Measurements from ENCODE around the gene SNHG17. TPM values are rescaled to one million over a fixed set of nuclear protein-coding genes. Genes with fewer than 3 reads are reported as not detected.
"Not testable (repeated sequence)": the region's sequence is repeated elsewhere in the genome, so short reads cannot be mapped to it uniquely, and the experiment has no call there.

The SNHG17 gene
- total RNA-seq, 4 donors from 2014 or later, result 15.8 to 191 (median 43.7) TPM

- Histone ChIP-seq H3K36me3 (peaks cover 0 to 34% (median 16%) of the 10 kb centered on the region in 4 donors), H3K4me3 (peak overlapping the region; percentile 32 to 67 (median 64)), H3K27ac (peak overlapping the region; percentile 82 to 88 (median 84)), H3K9me3 (no peaks in the 10 kb centered on the region), H3K4me1 (peaks cover 5 to 16% (median 11%) of the 10 kb centered on the region in 4 donors), H3K27me3 (no peaks in the 10 kb centered on the region)
- TF ChIP-seq CTCF (IDR thresholded peaks at IDR 0.05), result no peak
- no peak for TF ChIP-seq EP300 (IDR thresholded peaks at IDR 0.05; ENCODE audit: low read depth)
- no peak for TF ChIP-seq POLR2A (IDR thresholded peaks at IDR 0.05)
- no peak for TF ChIP-seq POLR2AphosphoS5 (IDR thresholded peaks at IDR 0.05)
- intact Hi-C loops (cut with DNase I; ENCODE audit: low total_unique reads), result no loop called here
- 1% methylated on average over 16 of the region's 16 CpGs; no CpG with 5 or more reads in 1 of the 2 donors for WGBS, 2 donors (ENCODE audit: low coverage in 1 of 2)
- DNase-seq, result no peak
- in situ Hi-C loops (cut with MboI; ENCODE audit: low pct_ligation_motif_present in 1 of 4, low pct_unique_long_range_greater_than_20kb in 1 of 4, low sequenced_read_pairs in 3 of 4), result no loop called here
Measured at GRCh38 chr20:38434301-38434741, 807 bp downstream of the SNHG17 start.

DNA sequence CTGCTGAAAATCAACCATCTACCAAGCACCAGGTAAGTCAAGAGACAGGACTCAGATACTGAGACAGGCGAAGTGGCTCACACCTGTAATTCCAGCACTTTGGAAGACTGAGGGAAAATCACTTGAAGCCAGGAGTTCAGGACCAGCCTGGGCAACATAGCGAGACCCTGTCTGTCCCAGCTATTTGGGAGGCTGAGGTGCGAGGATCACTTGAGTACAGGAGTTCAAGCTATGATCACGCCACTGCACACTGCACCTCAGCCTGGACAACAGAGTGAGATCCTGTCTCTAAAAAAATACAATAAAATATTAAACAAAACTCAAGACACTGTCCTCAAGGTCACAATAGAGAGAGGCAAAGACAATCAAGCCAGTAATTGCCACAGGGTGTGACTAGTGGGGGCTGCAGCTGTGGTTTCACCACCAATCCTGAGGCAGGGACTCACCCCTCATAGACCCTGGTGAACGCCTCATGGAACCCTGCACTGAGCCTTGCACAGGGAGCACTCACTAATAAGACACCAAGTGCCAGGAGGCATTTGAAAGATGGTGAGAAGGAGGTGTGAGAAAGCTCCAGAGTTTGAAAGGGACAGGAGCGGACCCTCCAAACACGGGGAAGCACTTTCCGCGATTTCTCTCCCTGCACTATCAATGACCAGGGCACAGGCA lies 1.7 kb downstream of the SNHG17 start:
- intact Hi-C loops (cut with DNase I; ENCODE audit: low total_unique reads), result no loop called here
- peaks cover 5 to 16% (median 11%) of the 10 kb centered on the region in 4 donors for H3K4me1 ChIP-seq
- DNase-seq, result no peak
- 63 to 80% methylated on average over 2 to 9 of the region's 9 CpGs for WGBS, 2 donors (ENCODE audit: low coverage in 1 of 2)
- H3K4me3 ChIP-seq, result peak overlapping the region in 2 of 4 donors; percentile 66 to 67
- H3K27ac ChIP-seq, result peak overlapping the region in 3 of 4 donors; percentile 82 to 86 (median 82)
- in situ Hi-C loops (cut with MboI; ENCODE audit: low pct_ligation_motif_present in 1 of 4, low pct_unique_long_range_greater_than_20kb in 1 of 4, low sequenced_read_pairs in 3 of 4), result no loop called here
- H3K9me3 ChIP-seq, result no peaks in the 10 kb centered on the region
- peaks cover 0 to 42% (median 21%) of the 10 kb centered on the region in 4 donors for H3K36me3 ChIP-seq
- TF ChIP-seq EP300 (IDR thresholded peaks at IDR 0.05; ENCODE audit: low read depth) (no peak), POLR2AphosphoS5 (IDR thresholded peaks at IDR 0.05) (no peak), POLR2A (IDR thresholded peaks at IDR 0.05) (no peak), CTCF (IDR thresholded peaks at IDR 0.05) (no peak)
- H3K27me3 ChIP-seq, result no peaks in the 10 kb centered on the region

DNA sequence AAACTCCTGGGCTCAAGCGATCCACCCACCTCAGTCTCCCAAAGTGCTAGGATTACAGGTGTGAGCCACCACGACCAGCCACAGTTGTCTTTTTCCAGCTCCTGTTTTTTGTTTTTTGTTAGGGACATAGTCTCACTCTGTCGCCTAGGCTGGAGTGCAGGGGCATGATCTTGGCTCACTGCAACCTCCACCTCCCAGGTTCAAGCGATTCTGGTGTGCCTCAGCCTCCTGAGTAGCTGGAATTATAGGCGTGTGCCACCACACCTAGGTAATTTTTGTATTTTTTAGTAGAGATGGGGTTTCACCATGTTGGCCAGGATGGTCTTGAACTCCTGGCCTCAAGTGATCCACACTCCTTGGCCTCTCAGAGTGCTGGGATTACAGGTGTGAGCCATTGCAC lies 2.3 kb downstream of the SNHG17 start:
- in situ Hi-C loops (cut with MboI; ENCODE audit: low pct_ligation_motif_present in 1 of 4, low pct_unique_long_range_greater_than_20kb in 1 of 4, low sequenced_read_pairs in 3 of 4); intact Hi-C loops (cut with DNase I; ENCODE audit: low total_unique reads): not testable (repeated sequence)
- H3K36me3 ChIP-seq, result peaks cover 0 to 48% (median 24%) of the 10 kb centered on the region in 4 donors

GRCh38 chr20:38432292-38432691 lies 2.8 kb downstream of the SNHG17 start:
- 93 to 100% methylated on average over 2 to 6 of the region's 6 CpGs for WGBS, 2 donors (ENCODE audit: low coverage in 1 of 2)
- peaks cover 5 to 16% (median 11%) of the 10 kb centered on the region in 4 donors for H3K4me1 ChIP-seq
- in situ Hi-C loops (cut with MboI; ENCODE audit: low pct_ligation_motif_present in 1 of 4, low pct_unique_long_range_greater_than_20kb in 1 of 4, low sequenced_read_pairs in 3 of 4), result no loop called here
- no peaks in the 10 kb centered on the region for H3K27me3 ChIP-seq
- intact Hi-C loops (cut with DNase I; ENCODE audit: low total_unique reads), result no loop called here
- H3K4me3 ChIP-seq, result no peak overlapping the region
- no peaks in the 10 kb centered on the region for H3K9me3 ChIP-seq
- no peak for TF ChIP-seq EP300 (IDR thresholded peaks at IDR 0.05; ENCODE audit: low read depth)
- TF ChIP-seq CTCF (IDR thresholded peaks at IDR 0.05), result no peak
- no peak for TF ChIP-seq POLR2AphosphoS5 (IDR thresholded peaks at IDR 0.05)
- no peak for TF ChIP-seq POLR2A (IDR thresholded peaks at IDR 0.05)
- DNase-seq, result no peak
- H3K36me3 ChIP-seq, result peaks cover 0 to 52% (median 25%) of the 10 kb centered on the region in 4 donors
- no peak overlapping the region for H3K27ac ChIP-seq

More for the DNA sequence above, 2.3 kb downstream of the SNHG17 start:
- H3K27ac ChIP-seq, H3K9me3 ChIP-seq, H3K4me3 ChIP-seq, DNase-seq, H3K27me3 ChIP-seq: not testable (repeated sequence)
- 81 to 93% methylated on average over 4 to 5 of the region's 5 CpGs for WGBS, 2 donors (ENCODE audit: low coverage in 1 of 2)
- H3K4me1 ChIP-seq, result peaks cover 5 to 16% (median 11%) of the 10 kb centered on the region in 4 donors
